Naive thymus-derived CD8-positive, alpha-beta T cell (primary cell): ENCODE results near the gene GPR180. TPM values are rescaled to one million over a fixed set of nuclear protein-coding genes. Genes with fewer than 3 reads are reported as not detected.
A peak's percentile ranks its signal among the peaks of the same experiment; 100 is the strongest.

Source experiments
- ATAC-seq, 2 donors: fragments of 150-1000 bp; cut with Tn5 transposase in 1 of 2; sonication (Bioruptor Pico), chemical (Tn5 transposase) in 1 of 2; 1 replicate in 1 of 2; 2 replicates in 1 of 2; pipeline ENCODE4 v1.10.0; 2021; ENCODE audit warnings: mild to moderate bottlenecking in 2 of 2, moderate library complexity in 2 of 2
- POLR2A ChIA-PET: fragments of 350-600 bp; sonication (Branson Sonifier 250); formaldehyde crosslinking; loops from one replicate; lab custom pipeline; 2021; ENCODE audit warnings: antibody characterized with exemption; lab: Charles Lee
- DNase-seq, 10 donors: peaks; one replicate each; pipeline versions ENCODE4 v3.0.0 to v3.0.0-alpha.2; 2020 to 2022
- H3K27ac Mint-ChIP-seq, 10 donors: one replicate each; pipeline ENCODE4 v1.8.0; 2020 to 2022; ENCODE audit warnings: mild to moderate bottlenecking in 10 of 10, mixed read lengths in 10 of 10, moderate library complexity in 4 of 10, inconsistent platforms in 1 of 10
- H3K27me3 Mint-ChIP-seq, 5 donors: one replicate each; pipeline ENCODE4 v1.8.0; 2021 to 2022; ENCODE audit warnings: mixed read lengths in 5 of 5
- H3K36me3 Mint-ChIP-seq, 3 donors: one replicate each; pipeline ENCODE4 v1.8.0; 2020 to 2022; ENCODE audit warnings: mixed read lengths in 3 of 3, mild to moderate bottlenecking in 2 of 3, inconsistent platforms in 1 of 3
- H3K4me1 Mint-ChIP-seq, 4 donors: one replicate each; pipeline ENCODE4 v1.8.0; 2021 to 2022; ENCODE audit warnings: mixed read lengths in 4 of 4
- H3K4me3 Mint-ChIP-seq, 10 donors: one replicate each; pipeline ENCODE4 v1.8.0; 2020 to 2022; ENCODE audit warnings: mild to moderate bottlenecking in 10 of 10, mixed read lengths in 10 of 10, moderate library complexity in 6 of 10, inconsistent platforms in 1 of 10
- H3K9me3 Mint-ChIP-seq, 9 donors: one replicate each; pipeline ENCODE4 v1.8.0; 2020 to 2022; ENCODE audit warnings: mixed read lengths in 9 of 9, mild to moderate bottlenecking in 3 of 9, inconsistent platforms in 1 of 9, moderate library complexity in 1 of 9
- polyA plus RNA-seq, 3 donors: library from polyadenylated mRNA; unstranded; fragments of 300-500 nt; fragmentation: Illumina TruSeq; gene quantifications; one replicate each; pipeline ENCODE4 v1.2.3, GENCODE V29; 2021
- total RNA-seq, 8 experiments: library from RNA in 2 of 8; stranded (reverse) in 2 of 8; gene quantifications; one replicate each; pipeline ENCODE4 v1.2.3 and lab custom pipeline; 2021 to 2026

GPR180 gene
- total and polyA plus RNA-seq, 5 experiments from 2014 or later = 0.96 to 3.4 (median 1.8) TPM

DNA sequence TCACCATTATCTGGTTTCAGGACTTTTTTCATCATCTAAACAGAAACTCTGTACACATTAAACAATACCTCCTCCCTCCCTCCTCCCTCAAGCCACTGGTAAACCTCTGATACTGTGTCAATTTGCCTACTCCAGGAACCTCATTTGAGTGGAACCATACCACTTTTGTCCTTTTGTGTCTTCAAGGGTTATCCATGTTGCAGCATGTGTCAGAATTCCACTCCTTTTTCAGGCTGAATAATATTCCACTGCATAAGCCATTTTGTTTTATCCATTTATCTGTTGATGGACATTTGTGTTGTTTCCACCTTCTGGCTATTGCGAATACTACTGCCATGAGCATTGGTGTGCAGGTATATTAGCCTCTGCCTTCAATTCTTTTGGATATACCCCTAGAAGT is 33.2 kb upstream of the GPR180 start:
- peaks cover 19 to 54% (median 34%) of the 10 kb centered on the region in 3 donors for H3K36me3 Mint-ChIP-seq
- no peak overlapping the region for H3K27ac Mint-ChIP-seq
- DNase-seq (no peak), ATAC-seq (no peak)
- no peaks in the 10 kb centered on the region for H3K9me3 Mint-ChIP-seq
- H3K4me3 Mint-ChIP-seq = no peak overlapping the region
- POLR2A ChIA-PET = no interaction called here
- no peaks in the 10 kb centered on the region for H3K27me3 Mint-ChIP-seq
- H3K4me1 Mint-ChIP-seq = peaks cover 0 to 8% (median 0%) of the 10 kb centered on the region in 4 donors

- peaks cover 0 to 8% (median 0%) of the 10 kb centered on the region in 4 donors for H3K4me1 Mint-ChIP-seq
- DNase-seq = no peak
- POLR2A ChIA-PET = no interaction called here
- H3K4me3 Mint-ChIP-seq = no peak overlapping the region
- no peak for ATAC-seq
- peak overlapping the region in 4 of 10 donors; percentile 22 to 71 (median 64) for H3K27ac Mint-ChIP-seq
- H3K9me3 Mint-ChIP-seq = no peaks in the 10 kb centered on the region
- no peaks in the 10 kb centered on the region for H3K27me3 Mint-ChIP-seq
- H3K36me3 Mint-ChIP-seq = peaks cover 22 to 63% (median 39%) of the 10 kb centered on the region in 3 donors
Measured at GRCh38 chr13:94569615-94570014, 32.0 kb upstream of the GPR180 start.

DNA sequence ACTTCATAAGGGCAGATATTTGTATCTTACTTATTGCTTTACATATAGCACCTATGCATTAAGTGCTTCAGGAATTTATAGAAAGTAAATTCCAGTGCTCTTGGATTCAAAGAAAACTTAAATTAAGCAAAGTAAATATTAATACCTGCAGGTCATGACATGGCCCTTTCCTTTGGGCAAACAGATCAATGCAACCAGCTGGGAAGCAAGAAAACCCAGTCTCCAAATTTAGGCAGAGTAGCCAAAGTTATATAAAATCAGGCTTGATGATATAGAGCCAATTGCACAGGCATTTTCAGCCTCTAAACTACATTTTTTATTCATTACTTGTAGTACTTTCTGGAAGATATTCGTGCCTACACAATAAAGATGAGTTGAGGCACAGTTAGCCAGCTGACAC is 22.6 kb upstream of the GPR180 start:
- ATAC-seq = no peak
- H3K4me1 Mint-ChIP-seq = peaks cover 2 to 3% (median 2%) of the 10 kb centered on the region in 4 donors
- H3K36me3 Mint-ChIP-seq = peaks cover 29 to 77% (median 41%) of the 10 kb centered on the region in 3 donors
- no peak overlapping the region for H3K27ac Mint-ChIP-seq
- H3K27me3 Mint-ChIP-seq = no peaks in the 10 kb centered on the region
- H3K9me3 Mint-ChIP-seq = no peaks in the 10 kb centered on the region
- H3K4me3 Mint-ChIP-seq = no peak overlapping the region
- POLR2A ChIA-PET = interaction anchor here (1.0 to 1.2 kb wide), 2 partner anchors 17 to 18 kb away, joined by 3 to 4 read pairs; partner anchors contain the start of gene TGDS
- no peak for DNase-seq

DNA sequence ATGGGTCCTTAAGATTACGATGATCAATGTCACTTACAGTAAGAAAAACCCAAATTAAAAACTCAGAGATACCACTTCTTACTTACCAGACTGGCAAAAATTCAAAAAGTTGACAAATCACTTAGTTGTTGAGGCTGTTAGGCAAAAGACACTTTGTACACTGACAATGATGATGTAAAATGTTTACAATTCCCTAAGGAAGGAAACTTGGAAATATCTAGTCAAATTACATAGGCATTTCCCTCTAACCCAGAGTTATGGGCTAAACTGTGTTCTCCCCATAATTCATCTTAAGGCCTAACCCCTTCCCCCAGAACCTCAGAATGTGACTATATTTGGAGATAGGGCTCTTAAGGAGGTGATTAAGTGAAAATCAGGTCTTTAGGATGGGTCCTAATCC is 17.7 kb upstream of the GPR180 start:
- H3K9me3 Mint-ChIP-seq = no peaks in the 10 kb centered on the region
- H3K36me3 Mint-ChIP-seq = peaks cover 28 to 91% (median 38%) of the 10 kb centered on the region in 3 donors
- POLR2A ChIA-PET = no interaction called here
- DNase-seq = no peak
- peaks cover 12 to 26% (median 19%) of the 10 kb centered on the region in 4 donors for H3K4me1 Mint-ChIP-seq
- H3K27ac Mint-ChIP-seq = no peak overlapping the region
- no peak overlapping the region for H3K4me3 Mint-ChIP-seq
- no peak for ATAC-seq
- no peaks in the 10 kb centered on the region for H3K27me3 Mint-ChIP-seq

- Mint-ChIP-seq H3K4me3 (no peak overlapping the region), H3K9me3 (no peaks in the 10 kb centered on the region), H3K27ac (no peak overlapping the region), H3K36me3 (peaks cover 19 to 86% (median 33%) of the 10 kb centered on the region in 3 donors), H3K27me3 (no peaks in the 10 kb centered on the region), H3K4me1 (peaks cover 13 to 37% (median 28%) of the 10 kb centered on the region in 4 donors)
- DNase-seq = no peak
- POLR2A ChIA-PET = interaction anchor here (0.9 kb wide), 1 partner anchor 10 kb away, joined by 3 read pairs; the partner anchor contains the start of gene TGDS
- no peak for ATAC-seq
Measured at GRCh38 chr13:94585543-94586101, 16.0 kb upstream of the GPR180 start.

GRCh38 chr13:94586371-94586770 is 15.3 kb upstream of the GPR180 start:
- H3K9me3 Mint-ChIP-seq = no peaks in the 10 kb centered on the region

GRCh38 chr13:94588541-94588940 is 13.1 kb upstream of the GPR180 start:
- no peak for DNase-seq
- POLR2A ChIA-PET = no interaction called here
- Mint-ChIP-seq H3K27ac (peak overlapping the region in 3 of 10 donors; percentile 2 to 68 (median 49)), H3K36me3 (peaks cover 4 to 81% (median 24%) of the 10 kb centered on the region in 3 donors), H3K4me3 (peak overlapping the region in 1 of 10 donors; percentile 2), H3K27me3 (no peaks in the 10 kb centered on the region), H3K4me1 (peaks cover 11 to 47% (median 39%) of the 10 kb centered on the region in 4 donors), H3K9me3 (no peaks in the 10 kb centered on the region)
- no peak for ATAC-seq

More at GRCh38 chr13:94586371-94586770, 15.3 kb upstream of the GPR180 start:
- Mint-ChIP-seq H3K36me3 (peaks cover 15 to 87% (median 29%) of the 10 kb centered on the region in 3 donors), H3K4me3 (no peak overlapping the region), H3K4me1 (peaks cover 11 to 38% (median 34%) of the 10 kb centered on the region in 4 donors), H3K27ac (no peak overlapping the region), H3K27me3 (no peaks in the 10 kb centered on the region)
- POLR2A ChIA-PET = no interaction called here
- DNase-seq (no peak), ATAC-seq (no peak)

DNA sequence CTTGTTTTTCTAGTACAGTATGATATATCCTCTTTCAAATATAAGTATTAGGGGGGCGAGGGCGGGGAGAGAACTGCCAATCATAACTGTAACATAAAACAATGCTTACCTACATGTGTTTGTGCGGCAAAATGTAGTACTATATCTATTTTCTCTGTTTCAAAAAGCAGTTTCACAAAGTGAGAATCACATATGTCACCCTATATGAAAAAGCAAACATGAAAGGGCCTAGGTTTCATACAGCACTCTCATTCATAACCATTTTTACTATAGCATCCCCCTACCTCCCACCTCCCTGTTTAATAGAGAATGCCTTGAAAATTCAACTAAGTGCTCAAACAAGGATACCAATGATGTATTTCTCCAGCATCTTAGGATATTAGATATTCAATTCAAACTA is 10.9 kb upstream of the GPR180 start:
- no peaks in the 10 kb centered on the region for H3K9me3 Mint-ChIP-seq
- H3K4me1 Mint-ChIP-seq = peaks cover 22 to 61% (median 52%) of the 10 kb centered on the region in 4 donors
- ATAC-seq (no peak), DNase-seq (no peak)
- H3K27me3 Mint-ChIP-seq = no peaks in the 10 kb centered on the region
- no peak overlapping the region for H3K27ac Mint-ChIP-seq
- no peak overlapping the region for H3K4me3 Mint-ChIP-seq
- POLR2A ChIA-PET = no interaction called here
- H3K36me3 Mint-ChIP-seq = peaks cover 4 to 66% (median 21%) of the 10 kb centered on the region in 3 donors

- peak overlapping the region; percentile 89 to 98 (median 94) for H3K4me3 Mint-ChIP-seq
- peak overlapping the region; percentile 91 to 96 (median 94) for H3K27ac Mint-ChIP-seq
- DNase-seq (peak in 3 of 10 donors; percentile 5 to 29 (median 9)), ATAC-seq (peak; percentile 52 to 59)
- H3K9me3 Mint-ChIP-seq = no peaks in the 10 kb centered on the region
- H3K27me3 Mint-ChIP-seq = no peaks in the 10 kb centered on the region
- peaks cover 18 to 48% (median 37%) of the 10 kb centered on the region in 4 donors for H3K4me1 Mint-ChIP-seq
- POLR2A ChIA-PET = interaction anchor here (0.6 to 3.4 kb wide), 10 partner anchors 10 to 678 kb away, joined by 3 to 62 read pairs (median 3); no protein-coding TSS in a partner anchor
- peaks cover 0 to 28% (median 14%) of the 10 kb centered on the region in 3 donors for H3K36me3 Mint-ChIP-seq
Measured at GRCh38 chr13:94595001-94595949, 6.4 kb upstream of the GPR180 start.

GRCh38 chr13:94595950-94596574 is 5.6 kb upstream of the GPR180 start, which contains the start of gene TGDS:
Gene TGDS (minus strand): TSS chr13:94596152. CDS start chr13:94596136, 16 bp downstream.
- DNase-seq = peak; percentile 72 to 92 (median 84)

GRCh38 chr13:94596575-94596971 is 5.1 kb upstream of the GPR180 start:
- Mint-ChIP-seq H3K9me3 (no peaks in the 10 kb centered on the region), H3K4me1 (peaks cover 20 to 49% (median 38%) of the 10 kb centered on the region in 4 donors), H3K27ac (peak overlapping the region in 9 of 10 donors; percentile 91 to 96 (median 94)), H3K36me3 (peaks cover 0 to 18% (median 12%) of the 10 kb centered on the region in 3 donors), H3K4me3 (peak overlapping the region; percentile 89 to 98 (median 94)), H3K27me3 (no peaks in the 10 kb centered on the region)
- POLR2A ChIA-PET = interaction anchor here (0.9 to 3.4 kb wide), 7 partner anchors 9 to 90 kb away, joined by 3 to 62 read pairs (median 3); no protein-coding TSS in a partner anchor
- DNase-seq = peak in 1 of 10 donors; percentile 63
- no peak for ATAC-seq

More at GRCh38 chr13:94595950-94596574, 5.6 kb upstream of the GPR180 start, which contains the start of gene TGDS:
- Mint-ChIP-seq H3K9me3 (no peaks in the 10 kb centered on the region), H3K27me3 (no peaks in the 10 kb centered on the region), H3K27ac (peak within 1 kb of the TSS; percentile 91 to 96 (median 94)), H3K36me3 (peaks cover 0 to 22% (median 12%) of the 10 kb centered on the region in 3 donors), H3K4me3 (peak within 1 kb of the TSS; percentile 89 to 98 (median 94)), H3K4me1 (peaks cover 19 to 47% (median 37%) of the 10 kb centered on the region in 4 donors)
- ATAC-seq = peak; percentile 95 to 99
- POLR2A ChIA-PET = interaction anchor here (0.6 to 3.4 kb wide), 11 partner anchors 10 to 677 kb away, joined by 3 to 62 read pairs (median 3); no protein-coding TSS in a partner anchor
